H1 (cell line): ENCODE data around the gene TPP2. TPM values are rescaled to one million over a fixed set of nuclear protein-coding genes. Genes with fewer than 3 reads are reported as not detected.

Source experiments
- CTCF ChIA-PET: fragments of 300-600 bp; sonication (Branson Sonifier 250); formaldehyde crosslinking; loops from one replicate; lab custom pipeline; 2021; ENCODE audit not compliant: partially characterized antibody; lab: Charles Lee
- POLR2A ChIA-PET: fragments of 300-600 bp; sonication (Branson Sonifier 250); formaldehyde crosslinking; loops from one replicate; lab custom pipeline; 2021; ENCODE audit warnings: inconsistent platforms; ENCODE audit not compliant: partially characterized antibody; lab: Charles Lee
- DNase-seq, 2 experiments: peaks; one replicate each; pipeline versions ENCODE4 v3.0.0 to v3.0.0-alpha.2; 2010 to 2022; ENCODE audit warnings: low spot score in 2 of 2, low read depth in 1 of 2, mixed read lengths in 1 of 2
- FAIRE-seq: peaks from 2 replicates; lab custom pipeline; 2011; peaks lifted over from hg19 to GRCh38; lab: Jason Lieb, UNC
- H2AFZ ChIP-seq: 2 replicates; pipeline ENCODE4 v1.8.1; 2012; ENCODE audit warnings: low read length, inconsistent platforms
- H2AK5ac ChIP-seq: 2 replicates; pipeline ENCODE4 v1.6.1; 2013; ENCODE audit warnings: low read depth, low read length
- H2BK120ac ChIP-seq: replicated peaks from 2 replicates; pipeline ENCODE3; 2013; ENCODE audit warnings: low read depth, low read length, inconsistent platforms
- H2BK12ac ChIP-seq: 2 replicates; pipeline ENCODE4 v1.6.1; 2013; ENCODE audit warnings: low read depth, low read length
- H2BK15ac ChIP-seq: 2 replicates; pipeline ENCODE4 v1.6.1; 2013; ENCODE audit warnings: low read length
- H2BK20ac ChIP-seq: 2 replicates; pipeline ENCODE4 v1.6.1; 2013; ENCODE audit warnings: low read length
- H2BK5ac ChIP-seq: 2 replicates; pipeline ENCODE4 v1.6.1; 2013; ENCODE audit warnings: low read depth, low read length
- H3K14ac ChIP-seq: 2 replicates; pipeline ENCODE4 v1.6.1; 2013; ENCODE audit warnings: inconsistent platforms; ENCODE audit not compliant: insufficient read length
- H3K18ac ChIP-seq: 2 replicates; pipeline ENCODE4 v1.6.1; 2013; ENCODE audit warnings: low read length; ENCODE audit errors: extremely low read depth
- H3K23ac ChIP-seq: 2 replicates; pipeline ENCODE4 v1.6.1; 2013; ENCODE audit warnings: inconsistent platforms; ENCODE audit not compliant: insufficient read length
- H3K23me2 ChIP-seq: 2 replicates; pipeline ENCODE4 v1.6.1; 2013; ENCODE audit warnings: low read depth, low read length
- H3K27ac ChIP-seq: 2 replicates; pipeline ENCODE4 v1.6.1; 2011; ENCODE audit warnings: low read depth, low read length, inconsistent platforms
- H3K27me3 ChIP-seq, 4 experiments: replicated peaks in 1 of 4; 1 replicate in 1 of 4; 2 replicates in 3 of 4; pipeline versions ENCODE4 v1.6.1 to v1.8.1; 2011 to 2013; ENCODE audit warnings: low read length in 3 of 4, mild to moderate bottlenecking in 3 of 4, inconsistent platforms in 2 of 4, mixed read lengths in 2 of 4, moderate library complexity in 1 of 4; ENCODE audit not compliant: control insufficient read depth in 3 of 4, insufficient read depth in 3 of 4; ENCODE audit errors: extremely low read depth in 1 of 4
- H3K36me3 ChIP-seq, 4 experiments: 2 replicates each; pipeline versions ENCODE4 v1.6.1 to v1.8.1; 2011 to 2013; ENCODE audit warnings: mild to moderate bottlenecking in 4 of 4, low read length in 3 of 4, moderate library complexity in 2 of 4, control low read depth in 1 of 4, inconsistent platforms in 1 of 4; ENCODE audit not compliant: insufficient read depth in 4 of 4, control insufficient read depth in 2 of 4
- H3K4ac ChIP-seq: replicated peaks from 2 replicates; pipeline ENCODE3; 2013; ENCODE audit warnings: low read length, low read depth, mixed read lengths, inconsistent platforms; ENCODE audit not compliant: insufficient read length
- H3K4me1 ChIP-seq, 4 experiments: replicated peaks in 1 of 4; 1 replicate in 1 of 4; 2 replicates in 3 of 4; pipeline versions ENCODE4 v1.6.1 to v1.8.1; 2011 to 2013; ENCODE audit warnings: low read length in 3 of 4, inconsistent platforms in 2 of 4, mixed read lengths in 1 of 4; ENCODE audit not compliant: insufficient read depth in 4 of 4, control insufficient read depth in 3 of 4
- H3K4me2 ChIP-seq, 2 experiments: 2 replicates each; pipeline versions ENCODE4 v1.6.1 to v1.8.1; 2011 to 2013; ENCODE audit warnings: low read depth in 2 of 2, low read length in 2 of 2, control low read depth in 1 of 2, inconsistent platforms in 1 of 2, mild to moderate bottlenecking in 1 of 2; ENCODE audit not compliant: insufficient read depth in 1 of 2
- H3K4me3 ChIP-seq, 4 experiments: fragments of 200-600, 300-600 bp in 1 of 4; sonication (generic), shearing (Covaris generic), sonication (Bioruptor Twin) in 1 of 4; 2 replicates each; pipeline versions ENCODE4 v1.5.1 to v1.8.1; 2011 to 2016; ENCODE audit warnings: low read length in 4 of 4, low read depth in 3 of 4, control low read depth in 2 of 4, inconsistent platforms in 2 of 4, mild to moderate bottlenecking in 2 of 4, mixed read lengths in 1 of 4, moderate library complexity in 1 of 4; ENCODE audit not compliant: insufficient read depth in 2 of 4; ENCODE audit errors: extremely low read depth in 1 of 4
- H3K56ac ChIP-seq: replicated peaks from 2 replicates; pipeline ENCODE3; 2013; ENCODE audit warnings: low read depth, mild to moderate bottlenecking, mixed read lengths, low read length, inconsistent platforms; ENCODE audit not compliant: insufficient read length
- H3K79me1 ChIP-seq: 2 replicates; pipeline ENCODE4 v1.6.1; 2013; ENCODE audit warnings: low read depth, low read length, control low read depth
- H3K79me2 ChIP-seq, 2 experiments: 2 replicates each; pipeline versions ENCODE4 v1.6.1 to v1.8.1; 2012 to 2013; ENCODE audit warnings: low read length in 2 of 2, mild to moderate bottlenecking in 2 of 2, inconsistent platforms in 1 of 2; ENCODE audit not compliant: insufficient read depth in 2 of 2, control insufficient read depth in 1 of 2
- H3K9ac ChIP-seq, 4 experiments: replicated peaks in 1 of 4; 1 replicate in 1 of 4; 2 replicates in 3 of 4; pipeline versions ENCODE4 v1.6.1 to v1.8.1; 2011 to 2013; ENCODE audit warnings: low read depth in 3 of 4, low read length in 3 of 4, control low read depth in 2 of 4, mild to moderate bottlenecking in 2 of 4, moderate library complexity in 2 of 4, inconsistent platforms in 1 of 4; ENCODE audit errors: extremely low read depth in 1 of 4
- H3K9me3 ChIP-seq, 2 experiments: 2 replicates each; pipeline versions ENCODE4 v1.6.1 to v1.8.1; 2012 to 2013; ENCODE audit warnings: mild to moderate bottlenecking in 2 of 2, moderate library complexity in 2 of 2, control low read depth in 1 of 2, inconsistent platforms in 1 of 2, low read depth in 1 of 2, low read length in 1 of 2, mixed read lengths in 1 of 2; ENCODE audit not compliant: insufficient read depth in 2 of 2
- H4K20me1 ChIP-seq, 2 experiments: replicated peaks in 1 of 2; 2 replicates each; pipeline versions ENCODE3 to v1.8.1; 2011 to 2013; ENCODE audit warnings: inconsistent platforms in 2 of 2, low read length in 2 of 2, mild to moderate bottlenecking in 1 of 2; ENCODE audit not compliant: insufficient read depth in 2 of 2, control insufficient read depth in 1 of 2
- H4K5ac ChIP-seq: 2 replicates; pipeline ENCODE4 v1.6.1; 2013; ENCODE audit warnings: low read length, low read depth, mixed read lengths, inconsistent platforms; ENCODE audit not compliant: insufficient read length
- H4K8ac ChIP-seq: 2 replicates; pipeline ENCODE4 v1.8.0; 2013; ENCODE audit warnings: mild to moderate bottlenecking, moderate library complexity, low read length, inconsistent platforms; ENCODE audit not compliant: insufficient read depth; ENCODE audit errors: extremely low read depth
- H4K91ac ChIP-seq: replicated peaks from 2 replicates; pipeline ENCODE3; 2013; ENCODE audit warnings: low read length, mixed read lengths, inconsistent platforms; ENCODE audit not compliant: insufficient read length
- CBX8 ChIP-seq: fragments of 300-800, 300-1000 bp; sonication (generic); IDR thresholded peaks from 2 replicates; pipeline ENCODE4 v1.7.1; 2016; ENCODE audit warnings: low read depth, low read length, borderline replicate concordance
- CTBP2 ChIP-seq: IDR thresholded peaks from 2 replicates; pipeline ENCODE4 v1.7.0; 2011; ENCODE audit warnings: borderline replicate concordance, mild to moderate bottlenecking, moderate library complexity, mixed read lengths, low read length; ENCODE audit not compliant: insufficient read depth, insufficient read length
- CTCF ChIP-seq, 3 experiments: IDR thresholded peaks; 1 replicate in 2 of 3; 2 replicates in 1 of 3; pipeline versions ENCODE4 v1.5.1 to v1.6.1; 2011; ENCODE audit warnings: low read length in 3 of 3, mild to moderate bottlenecking in 3 of 3, inconsistent platforms in 2 of 3, low read depth in 1 of 3, moderate library complexity in 1 of 3; ENCODE audit not compliant: insufficient read depth in 1 of 3; ENCODE audit errors: control extremely low read depth in 1 of 3
- E2F6 ChIP-seq: IDR thresholded peaks from 2 replicates; pipeline ENCODE4 v1.6.1; 2012; ENCODE audit warnings: inconsistent platforms
- FOSL1 ChIP-seq: IDR thresholded peaks from 2 replicates; pipeline ENCODE4 v1.6.1; 2011; ENCODE audit warnings: mild to moderate bottlenecking, low read depth, low read length, moderate library complexity; ENCODE audit not compliant: insufficient read depth
- JUN ChIP-seq: IDR thresholded peaks from 2 replicates; pipeline ENCODE4 v1.6.1; 2011; ENCODE audit warnings: low read depth, mild to moderate bottlenecking, improper control_type of control experiment, low read length
- KDM4A ChIP-seq: IDR thresholded peaks from one replicate; pipeline ENCODE4 v1.7.1; 2012; ENCODE audit warnings: low read depth, mild to moderate bottlenecking, moderate library complexity, low read length, inconsistent platforms; ENCODE audit not compliant: severe bottlenecking
- PHF8 ChIP-seq: fragments of 200-600 bp; sonication (generic); conservative IDR thresholded peaks from 2 replicates; pipeline ENCODE4 v1.7.1; 2012; ENCODE audit warnings: low read depth, mild to moderate bottlenecking, inconsistent platforms, low read length, moderate library complexity
- POLR2A ChIP-seq, 2 experiments: IDR thresholded peaks; 1 replicate in 1 of 2; 2 replicates in 1 of 2; pipeline ENCODE4 v1.6.1; 2011; ENCODE audit warnings: low read depth in 2 of 2, low read length in 2 of 2, mild to moderate bottlenecking in 2 of 2; ENCODE audit errors: control extremely low read depth in 1 of 2
- POU5F1 ChIP-seq: IDR thresholded peaks from 2 replicates; pipeline ENCODE4 v1.6.1; 2011; ENCODE audit warnings: low read depth, mild to moderate bottlenecking, low read length, moderate library complexity
- SP1 ChIP-seq: IDR thresholded peaks from 2 replicates; pipeline ENCODE4 v1.6.1; 2011; ENCODE audit warnings: low read depth, low read length
- ZNF274 ChIP-seq: IDR thresholded peaks from 2 replicates; pipeline ENCODE4 v1.7.0; 2012; ENCODE audit warnings: low read length, borderline replicate concordance; ENCODE audit errors: extremely low read depth
- WGBS, 2 experiments: shearing (Covaris generic) in 1 of 2; methylation state at CpG; one replicate each; pipeline versions ENCODE4 v1.1.6 to v1.1.7; 2013 to 2015; ENCODE audit warnings: low lambda C conversion rate in 2 of 2, mixed read lengths in 2 of 2, inconsistent platforms in 1 of 2, low coverage in 1 of 2, missing lambda C conversion rate in 1 of 2; ENCODE audit not compliant: insufficient replicate concordance in 2 of 2, insufficient coverage in 1 of 2, insufficient read length in 1 of 2; ENCODE audit errors: extremely low coverage in 1 of 2, missing lambda C conversion rate in 1 of 2; 5-methylcytosine and 5-hydroxymethylcytosine counted together
- polyA plus RNA-seq, 7 experiments: library from polyadenylated mRNA; depleted of rRNA in 3 of 7; stranded (reverse) in 5 of 7; unstranded in 2 of 7; fragments of >200 nt in 5 of 7; fragments of 200-250 nt in 2 of 7; gene quantifications; 1 replicate in 5 of 7; 2 replicates in 1 of 7; 4 replicates in 1 of 7; pipeline versions ENCODE4 v1.2.1 to v1.2.3, GENCODE V29; 2011 to 2013; ENCODE audit warnings: missing spikeins in 2 of 7, mixed read lengths in 2 of 7
- total RNA-seq: library from RNA; stranded (reverse); fragmentation: NEBNext Ultra II Directional; extraction: Animal tissue kit (Norgen Biotek cat#: 25700); gene quantifications from 2 replicates; pipeline ENCODE4 v1.2.1, GENCODE V29; 2021

The TPP2 gene
- total and polyA plus RNA-seq, 2 of the 8 experiments (the other 6 are each of a cell fraction or from before 2014, with no cell fraction given) = 15.9 to 85.7 TPM

DNA sequence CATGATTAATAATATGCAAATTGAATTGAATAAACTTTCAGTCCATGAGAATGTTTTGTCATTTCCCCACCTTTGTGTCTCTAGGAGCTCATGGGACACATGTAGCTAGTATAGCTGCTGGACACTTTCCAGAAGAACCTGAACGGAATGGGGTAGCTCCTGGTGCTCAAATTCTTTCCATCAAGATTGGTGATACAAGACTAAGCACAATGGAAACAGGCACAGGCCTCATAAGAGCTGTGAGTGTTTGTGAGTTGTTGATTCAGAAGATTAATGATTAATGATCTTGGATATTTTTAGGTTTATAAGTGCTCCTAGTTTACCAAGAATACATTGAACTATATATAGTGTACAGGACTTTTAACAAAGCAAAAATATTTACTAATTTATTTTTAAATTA is 30.1 kb downstream of the TPP2 start:
- no peak overlapping the region for H4K8ac ChIP-seq
- H3K27me3 ChIP-seq = no peaks in the 10 kb centered on the region
- no peak overlapping the region for H2BK120ac ChIP-seq
- no peak overlapping the region for H4K91ac ChIP-seq
- no peak overlapping the region for H3K4ac ChIP-seq
- no peak for FAIRE-seq
- 80% methylated on average over 1 of the region's 1 CpG; no CpG with 5 or more reads in 1 of the 2 experiments for WGBS, 2 experiments
- no peaks in the 10 kb centered on the region for H3K4me1 ChIP-seq
- H2AK5ac ChIP-seq = no peak overlapping the region
- H2BK20ac ChIP-seq = no peak overlapping the region
- peaks cover 8 to 77% (median 33%) of the 10 kb centered on the region in 4 experiments for H3K36me3 ChIP-seq
- H2AFZ ChIP-seq = no peak overlapping the region
- no peak overlapping the region for H3K14ac ChIP-seq
- no peak overlapping the region for H2BK12ac ChIP-seq
- peaks cover 0 to 3% of the 10 kb centered on the region in 2 experiments for H4K20me1 ChIP-seq
- H3K23ac ChIP-seq = no peak overlapping the region
- POLR2A ChIA-PET = no interaction called here
- H3K56ac ChIP-seq = no peak overlapping the region
- H3K23me2 ChIP-seq = no peaks in the 10 kb centered on the region
- H3K18ac ChIP-seq = no peak overlapping the region
- no peak overlapping the region for H2BK5ac ChIP-seq
- no peaks in the 10 kb centered on the region for H3K9me3 ChIP-seq
- no peak overlapping the region for H4K5ac ChIP-seq
- H2BK15ac ChIP-seq = no peak overlapping the region
- H3K79me1 ChIP-seq = no peaks in the 10 kb centered on the region
- H3K4me3 ChIP-seq = no peak overlapping the region
- CTCF ChIA-PET = no interaction called here
- H3K79me2 ChIP-seq = no peaks in the 10 kb centered on the region
- DNase-seq = no peak
- no peak overlapping the region for H3K9ac ChIP-seq
- no peak overlapping the region for H3K4me2 ChIP-seq
- no peak overlapping the region for H3K27ac ChIP-seq
- TF ChIP-seq CTBP2 (no peak), KDM4A (no peak), CTCF (IDR thresholded peaks at IDR 0.05; ENCODE audit: control extremely low read depth in 1 of 3, insufficient read depth in 1 of 3, low read depth in 1 of 3, low read length in 3 of 3) (no peak), SP1 (no peak), ZNF274 (no peak), FOSL1 (no peak), CBX8 (no peak), JUN (no peak), POLR2A (IDR thresholded peaks at IDR 0.05; ENCODE audit: control extremely low read depth in 1 of 2, low read depth in 2 of 2, low read length in 2 of 2) (no peak), E2F6 (no peak), PHF8 (no peak), POU5F1 (no peak)
